ENCODE measurements around the gene SYNDIG1. TPM values are rescaled to one million over a fixed set of nuclear protein-coding genes. Genes with fewer than 3 reads are reported as not detected.

SYNDIG1 gene
- total RNA-seq, 2 experiments from 2014 or later = not detected

- no peaks in the 10 kb centered on the region for H3K4me1 Mint-ChIP-seq (ENCODE audit: low read depth)
- H3K4me3 Mint-ChIP-seq = no peak overlapping the region
- ATAC-seq (no peak), DNase-seq (no peak)
- no peaks in the 10 kb centered on the region for H3K9me3 Mint-ChIP-seq (ENCODE audit: insufficient read depth)
- no peaks in the 10 kb centered on the region for H3K36me3 Mint-ChIP-seq (ENCODE audit: low read depth)
- ChIA-PET POLR2A (no interaction called here), CTCF (no interaction called here)
- peaks cover 10% of the 10 kb centered on the region for H3K27me3 Mint-ChIP-seq (ENCODE audit: low read depth)
- no peak overlapping the region for H3K27ac Mint-ChIP-seq
These were observed 167.2 kb downstream of the SYNDIG1 start for GRCh38 chr20:24636626-24637025.

GRCh38 chr20:24637087-24637486 lies 167.7 kb downstream of the SYNDIG1 start:
- DNase-seq (no peak), ATAC-seq (no peak)
- H3K36me3 Mint-ChIP-seq (ENCODE audit: low read depth) = no peaks in the 10 kb centered on the region
- H3K27ac Mint-ChIP-seq = no peak overlapping the region
- CTCF ChIA-PET = no interaction called here
- H3K4me3 Mint-ChIP-seq = no peak overlapping the region
- peaks cover 10% of the 10 kb centered on the region for H3K27me3 Mint-ChIP-seq (ENCODE audit: low read depth)
- H3K4me1 Mint-ChIP-seq (ENCODE audit: low read depth) = no peaks in the 10 kb centered on the region
- POLR2A ChIA-PET = no interaction called here
- H3K9me3 Mint-ChIP-seq (ENCODE audit: insufficient read depth) = no peaks in the 10 kb centered on the region

- no peaks in the 10 kb centered on the region for H3K9me3 Mint-ChIP-seq (ENCODE audit: insufficient read depth)
- no peak for ATAC-seq
- peaks cover 10% of the 10 kb centered on the region for H3K27me3 Mint-ChIP-seq (ENCODE audit: low read depth)
- CTCF ChIA-PET = no interaction called here
- H3K27ac Mint-ChIP-seq = no peak overlapping the region
- H3K4me1 Mint-ChIP-seq (ENCODE audit: low read depth) = no peaks in the 10 kb centered on the region
- no peak overlapping the region for H3K4me3 Mint-ChIP-seq
- POLR2A ChIA-PET = no interaction called here
- no peak for DNase-seq
- no peaks in the 10 kb centered on the region for H3K36me3 Mint-ChIP-seq (ENCODE audit: low read depth)
These were observed 168.5 kb downstream of the SYNDIG1 start for GRCh38 chr20:24637941-24638340.

DNA sequence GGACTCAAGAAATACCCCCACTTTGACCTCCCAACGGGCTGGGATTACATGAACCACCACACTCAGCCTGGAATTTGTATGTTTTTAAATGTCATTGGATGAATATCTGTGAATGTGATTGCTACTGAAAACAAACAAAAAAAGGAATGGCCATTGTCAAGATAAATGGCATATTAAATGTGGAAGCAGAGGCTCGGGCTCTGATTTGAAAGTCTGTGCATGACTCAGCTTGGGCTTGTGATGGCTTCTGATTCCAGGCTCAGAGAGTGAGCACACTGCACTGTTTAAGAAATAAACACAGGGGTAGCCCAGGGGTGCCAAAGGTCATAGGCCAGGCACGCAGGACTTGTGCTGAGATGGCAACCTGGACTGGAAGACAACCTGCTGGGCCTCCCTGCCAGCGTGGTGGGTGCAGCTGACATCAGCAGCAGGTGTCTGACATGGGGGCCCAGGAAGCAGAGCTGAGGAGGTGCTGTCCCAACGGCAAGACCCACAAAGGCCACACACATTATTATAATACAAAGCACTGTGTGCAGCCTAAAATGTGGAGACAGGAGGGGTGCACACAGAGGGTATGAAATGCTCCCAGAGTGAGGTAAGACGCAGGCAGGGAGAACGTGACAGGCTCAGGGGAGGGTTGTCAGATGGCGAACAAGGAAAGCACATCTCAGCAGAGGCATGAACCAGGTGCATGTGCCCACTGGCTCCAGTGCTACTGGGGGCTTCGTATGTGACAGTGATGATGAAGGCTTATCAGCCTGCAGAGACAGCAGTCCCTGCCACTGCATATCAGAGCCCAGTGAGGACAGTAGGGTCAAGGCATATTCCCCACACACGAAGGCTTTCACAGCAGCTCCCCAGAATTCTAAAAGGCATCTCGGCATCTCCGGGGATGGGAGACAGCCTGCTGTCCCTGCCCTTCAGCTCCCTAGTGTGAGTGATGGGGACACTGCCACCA lies 169.4 kb downstream of the SYNDIG1 start:
- ATAC-seq = no peak

DNA sequence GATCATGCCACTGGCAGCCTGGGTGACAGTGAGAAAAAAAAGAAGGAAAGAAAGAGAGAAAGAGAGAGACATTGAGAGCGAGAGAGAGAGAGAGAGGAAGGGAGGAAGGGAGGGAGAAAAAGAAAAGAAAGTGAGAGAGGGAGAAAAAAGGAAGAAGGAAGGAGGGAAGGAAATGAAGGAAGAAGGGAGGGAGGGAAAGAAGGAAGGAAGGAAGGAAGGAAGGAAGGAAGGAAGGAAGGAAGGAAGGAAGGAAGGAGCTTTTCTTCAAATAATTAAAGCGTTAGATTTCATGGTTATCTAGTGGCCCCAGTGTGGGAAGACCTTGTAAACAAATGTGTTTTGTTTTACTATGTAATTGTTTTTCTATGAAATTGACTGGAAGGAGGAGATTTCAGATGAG lies 170.8 kb downstream of the SYNDIG1 start:
- no peaks in the 10 kb centered on the region for H3K36me3 Mint-ChIP-seq (ENCODE audit: low read depth)

More for the DNA sequence above, 169.4 kb downstream of the SYNDIG1 start:
- no peaks in the 10 kb centered on the region for H3K4me1 Mint-ChIP-seq (ENCODE audit: low read depth)
- ChIA-PET POLR2A (no interaction called here), CTCF (no interaction called here)
- no peak for DNase-seq
- no peaks in the 10 kb centered on the region for H3K9me3 Mint-ChIP-seq (ENCODE audit: insufficient read depth)
- no peak overlapping the region for H3K4me3 Mint-ChIP-seq
- H3K27me3 Mint-ChIP-seq (ENCODE audit: low read depth) = peaks cover 10% of the 10 kb centered on the region
- no peaks in the 10 kb centered on the region for H3K36me3 Mint-ChIP-seq (ENCODE audit: low read depth)
- H3K27ac Mint-ChIP-seq = no peak overlapping the region

GRCh38 chr20:24640686-24641085 lies 171.3 kb downstream of the SYNDIG1 start:
- ATAC-seq = no peak
- no peak overlapping the region for H3K4me3 Mint-ChIP-seq
- H3K36me3 Mint-ChIP-seq (ENCODE audit: low read depth) = no peaks in the 10 kb centered on the region
- no peaks in the 10 kb centered on the region for H3K4me1 Mint-ChIP-seq (ENCODE audit: low read depth)
- POLR2A ChIA-PET = no interaction called here
- H3K9me3 Mint-ChIP-seq (ENCODE audit: insufficient read depth) = no peaks in the 10 kb centered on the region
- DNase-seq = no peak
- H3K27ac Mint-ChIP-seq = no peak overlapping the region
- CTCF ChIA-PET = no interaction called here
- H3K27me3 Mint-ChIP-seq (ENCODE audit: low read depth) = peaks cover 6% of the 10 kb centered on the region

More for the DNA sequence above, 170.8 kb downstream of the SYNDIG1 start:
- no peak for DNase-seq
- no peaks in the 10 kb centered on the region for H3K4me1 Mint-ChIP-seq (ENCODE audit: low read depth)
- ATAC-seq = no peak
- no peak overlapping the region for H3K4me3 Mint-ChIP-seq
- CTCF ChIA-PET = no interaction called here
- POLR2A ChIA-PET = no interaction called here
- no peaks in the 10 kb centered on the region for H3K9me3 Mint-ChIP-seq (ENCODE audit: insufficient read depth)
- peaks cover 7% of the 10 kb centered on the region for H3K27me3 Mint-ChIP-seq (ENCODE audit: low read depth)
- no peak overlapping the region for H3K27ac Mint-ChIP-seq

- H3K36me3 Mint-ChIP-seq (ENCODE audit: low read depth) = no peaks in the 10 kb centered on the region
- H3K27ac Mint-ChIP-seq = no peak overlapping the region
- H3K9me3 Mint-ChIP-seq (ENCODE audit: insufficient read depth) = no peaks in the 10 kb centered on the region
- peaks cover 8% of the 10 kb centered on the region for H3K27me3 Mint-ChIP-seq (ENCODE audit: low read depth)
- POLR2A ChIA-PET = no interaction called here
- H3K4me3 Mint-ChIP-seq = no peak overlapping the region
- no peaks in the 10 kb centered on the region for H3K4me1 Mint-ChIP-seq (ENCODE audit: low read depth)
- ATAC-seq = no peak
- CTCF ChIA-PET = no interaction called here
- no peak for DNase-seq
These were observed 174.6 kb downstream of the SYNDIG1 start for GRCh38 chr20:24643731-24644626.

- DNase-seq (no peak), ATAC-seq (no peak)
- Mint-ChIP-seq H3K27me3 (ENCODE audit: low read depth) (peaks cover 3% of the 10 kb centered on the region), H3K27ac (no peak overlapping the region), H3K4me1 (ENCODE audit: low read depth) (no peaks in the 10 kb centered on the region), H3K4me3 (no peak overlapping the region), H3K36me3 (ENCODE audit: low read depth) (no peaks in the 10 kb centered on the region), H3K9me3 (ENCODE audit: insufficient read depth) (no peaks in the 10 kb centered on the region)
- ChIA-PET CTCF (no interaction called here), POLR2A (interaction anchor here (0.6 kb wide), 1 partner anchor 270 kb away, joined by 4 read pairs; no protein-coding TSS in a partner anchor)
These were observed 176.9 kb downstream of the SYNDIG1 start for GRCh38 chr20:24646321-24646720.

DNA sequence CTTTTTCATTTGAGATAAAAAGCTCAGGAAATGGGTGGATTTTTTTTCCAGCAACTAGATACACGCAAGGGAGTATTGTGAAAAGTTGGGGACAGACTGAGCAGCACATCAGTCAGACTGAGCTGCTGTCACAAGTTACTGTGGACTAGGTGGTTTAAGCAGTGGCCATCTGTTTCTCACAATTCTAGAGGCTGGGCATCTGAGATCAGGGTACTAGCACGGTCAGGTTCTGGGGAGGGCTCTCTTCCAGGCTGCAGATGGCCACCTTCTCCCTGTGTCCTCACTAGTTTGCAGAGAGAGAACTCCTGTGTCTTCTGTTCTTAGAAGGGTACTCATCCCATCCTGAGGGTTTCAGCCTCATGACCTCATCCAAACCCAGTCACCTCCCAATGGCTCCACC lies 178.3 kb downstream of the SYNDIG1 start:
- no peaks in the 10 kb centered on the region for H3K9me3 Mint-ChIP-seq (ENCODE audit: insufficient read depth)
- peaks cover 3% of the 10 kb centered on the region for H3K27me3 Mint-ChIP-seq (ENCODE audit: low read depth)
- no peaks in the 10 kb centered on the region for H3K36me3 Mint-ChIP-seq (ENCODE audit: low read depth)
- H3K27ac Mint-ChIP-seq = no peak overlapping the region
- no peaks in the 10 kb centered on the region for H3K4me1 Mint-ChIP-seq (ENCODE audit: low read depth)
- POLR2A ChIA-PET = no interaction called here
- no peak for ATAC-seq
- DNase-seq = no peak
- CTCF ChIA-PET = no interaction called here
- no peak overlapping the region for H3K4me3 Mint-ChIP-seq

GRCh38 chr20:24648481-24648880 lies 179.1 kb downstream of the SYNDIG1 start:
- POLR2A ChIA-PET = no interaction called here
- Mint-ChIP-seq H3K9me3 (ENCODE audit: insufficient read depth) (no peaks in the 10 kb centered on the region), H3K4me1 (ENCODE audit: low read depth) (no peaks in the 10 kb centered on the region)

DNA sequence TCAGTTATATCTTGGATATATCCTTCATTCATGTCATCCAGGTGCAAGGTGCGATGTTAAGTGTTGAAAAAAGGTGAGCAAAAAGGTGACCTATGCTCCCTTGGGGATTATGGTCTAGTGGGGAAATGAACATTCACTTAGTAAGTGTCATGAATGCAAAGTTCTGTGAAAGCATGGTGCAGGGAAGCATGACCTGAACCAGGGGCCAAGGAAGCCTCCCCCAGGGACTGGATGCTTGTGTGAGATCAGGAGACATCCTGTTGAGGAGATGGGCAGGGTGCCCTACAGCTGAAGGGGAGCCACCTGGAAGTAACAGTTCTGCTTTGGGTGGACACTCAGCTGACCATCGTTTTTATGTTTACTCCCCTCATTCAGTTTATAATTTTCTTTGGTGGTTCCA lies 179.5 kb downstream of the SYNDIG1 start:
- Mint-ChIP-seq H3K4me3 (no peak overlapping the region), H3K4me1 (ENCODE audit: low read depth) (no peaks in the 10 kb centered on the region), H3K36me3 (ENCODE audit: low read depth) (no peaks in the 10 kb centered on the region), H3K27ac (no peak overlapping the region), H3K9me3 (ENCODE audit: insufficient read depth) (no peaks in the 10 kb centered on the region), H3K27me3 (ENCODE audit: low read depth) (peaks cover 3% of the 10 kb centered on the region)
- DNase-seq (no peak), ATAC-seq (no peak)
- ChIA-PET CTCF (no interaction called here), POLR2A (no interaction called here)

More at GRCh38 chr20:24648481-24648880, 179.1 kb downstream of the SYNDIG1 start:
- ATAC-seq (no peak), DNase-seq (no peak)
- no peak overlapping the region for H3K4me3 Mint-ChIP-seq
- no peak overlapping the region for H3K27ac Mint-ChIP-seq
- no peaks in the 10 kb centered on the region for H3K36me3 Mint-ChIP-seq (ENCODE audit: low read depth)
- CTCF ChIA-PET = no interaction called here
- peaks cover 3% of the 10 kb centered on the region for H3K27me3 Mint-ChIP-seq (ENCODE audit: low read depth)

- POLR2A ChIA-PET = no interaction called here
- Mint-ChIP-seq H3K36me3 (ENCODE audit: low read depth) (no peaks in the 10 kb centered on the region), H3K27ac (no peak overlapping the region), H3K27me3 (ENCODE audit: low read depth) (peaks cover 3% of the 10 kb centered on the region), H3K4me3 (no peak overlapping the region), H3K4me1 (ENCODE audit: low read depth) (no peaks in the 10 kb centered on the region), H3K9me3 (ENCODE audit: insufficient read depth) (no peaks in the 10 kb centered on the region)
- no peak for DNase-seq
- CTCF ChIA-PET = no interaction called here
- ATAC-seq = no peak
These were observed 180.5 kb downstream of the SYNDIG1 start for GRCh38 chr20:24649787-24650490.
